Heart left ventricle (tissue), 16 donors: ENCODE results near the gene ZNF254. TPM values are rescaled to one million over a fixed set of nuclear protein-coding genes. Genes with fewer than 3 reads are reported as not detected.

Experiments used
- ATAC-seq, 4 donors: fragments of 200-7000 bp; cut with Tn5 transposase; one replicate each; pipeline ENCODE4 v1.9.1; 2020 to 2022; ENCODE audit warnings: moderate library complexity in 4 of 4, mild to moderate bottlenecking in 3 of 4, moderate number of reproducible peaks in 1 of 4
- DNase-seq, 5 donors: peaks; one replicate each; pipeline ENCODE4 v3.0.0-alpha.2; 2020
- H3K27ac ChIP-seq, 12 donors: fragments of 200-600 bp; sonication (generic) in 4 of 12; one replicate each; pipeline versions ENCODE4 v1.5.0 to v1.8.0; 2016 to 2022; ENCODE audit warnings: mild to moderate bottlenecking in 2 of 12
- H3K27me3 ChIP-seq, 9 donors: fragments of 200-600 bp; sonication (generic) in 2 of 9; one replicate each; pipeline versions ENCODE4 v1.5.1 to v1.8.0; 2016 to 2022; ENCODE audit warnings: mild to moderate bottlenecking in 3 of 9
- H3K36me3 ChIP-seq, 9 donors: fragments of 200-600 bp; sonication (generic) in 2 of 9; one replicate each; pipeline versions ENCODE4 v1.5.0 to v1.8.0; 2018 to 2022; ENCODE audit warnings: mild to moderate bottlenecking in 2 of 9
- H3K4me1 ChIP-seq, 12 donors: fragments of 200-600 bp; sonication (generic) in 4 of 12; one replicate each; pipeline versions ENCODE4 v1.5.0 to v1.8.0; 2016 to 2022; ENCODE audit warnings: mild to moderate bottlenecking in 3 of 12
- H3K4me3 ChIP-seq, 12 donors: fragments of 200-600 bp; sonication (generic) in 4 of 12; one replicate each; pipeline versions ENCODE4 v1.5.0 to v1.8.0; 2017 to 2022; ENCODE audit warnings: mild to moderate bottlenecking in 9 of 12, moderate library complexity in 4 of 12
- H3K9me3 ChIP-seq, 12 donors: fragments of 200-600 bp; sonication (generic) in 4 of 12; one replicate each; pipeline versions ENCODE4 v1.5.0 to v1.8.0; 2016 to 2022; ENCODE audit warnings: mild to moderate bottlenecking in 1 of 12
- POLR2A ChIP-seq, 2 donors: fragments of 450-650 bp; IDR thresholded peaks; one replicate each; pipeline ENCODE4 v1.6.1; 2017; ENCODE audit warnings: antibody characterized with exemption in 2 of 2, mild to moderate bottlenecking in 2 of 2, moderate library complexity in 2 of 2
- WGBS, 4 donors: extraction: QIAGEN DNeasy Blood & Tissue Kit in 2 of 4; methylation state at CpG; one replicate each; pipeline versions ENCODE4 v1.1.5 to v1.1.7; 2013 to 2018; 5-methylcytosine and 5-hydroxymethylcytosine counted together
- intact Hi-C, 10 donors: fragments of 100-400 bp; cut with DNase I; formaldehyde crosslinking; loops; one replicate each; pipeline versions ENCODE4 v1.11.1 to v1.14.2; 2022
- polyA plus RNA-seq, 2 donors: library from polyadenylated mRNA; stranded (reverse); fragments of 200-250 nt; gene quantifications; one replicate each; pipeline ENCODE4 v1.2.3, GENCODE V29; 2013
- total RNA-seq, 9 donors: library from RNA; depleted of rRNA in 2 of 9; stranded (reverse); fragments of >200 nt in 2 of 9; fragmentation: NEBNext Ultra II Directional in 3 of 9; extraction: Animal tissue kit (Norgen Biotek cat#: 25700) in 3 of 9; gene quantifications; one replicate each; pipeline versions ENCODE4 v1.1.0 to v1.2.4, GENCODE V29; 2016 to 2023
- TF ChIP-seq, protein P1 (sequence below), 12 donors: fragments of 200-600 bp; sonication (generic) in 4 of 12; IDR thresholded peaks; one replicate each; pipeline versions ENCODE4 v1.5.0 to v1.8.0; 2018 to 2022; ENCODE audit warnings: antibody characterized with exemption in 12 of 12, mild to moderate bottlenecking in 5 of 12
- donor health status: ischemic (EF 13 %, LVEDD 7.1; RV severe dilation, severe dysfunction).
- donor health status: healthy with polysubstance abuse.
- donor health status: DM: no; HTN: yes; CAD: no.
- donor health status: DM: no; HTN: no; CAD: no.
- donor health status: ischemic (EF 25% LVEDD 6.9; RV normal size, moderate dysfunction).
- donor health status: ischemic (EF 25% LVEDD 5.7; RV mildly dilated, moderate dysfunction).
- donor health status: healthy.
- donor health status: DM: yes; HTN: yes; CAD: no.
- donor health status: ischemic (EF 35%, LVEDD 5.7; RV mildly dilated, moderate dysfunction).
- donor health status: nonischemic (EF 11% LVEDD 7.7; RV severe dilation, severe dysfunction).
- donor health status: DM: yes; HTN: yes; CAD: no.
- donor health status: PGD.
- donor health status: ischemic (EF 29% LVEDD 5.4; RV normal size, mild dysfunction).
- donor health status: nonischemic (EF 23%, LVEDD 6.1; RV moderate dilation, normal function).

The ZNF254 gene
- total and polyA plus RNA-seq, 11 donors, result 4.1 to 15.8 (median 8.7) TPM

DNA sequence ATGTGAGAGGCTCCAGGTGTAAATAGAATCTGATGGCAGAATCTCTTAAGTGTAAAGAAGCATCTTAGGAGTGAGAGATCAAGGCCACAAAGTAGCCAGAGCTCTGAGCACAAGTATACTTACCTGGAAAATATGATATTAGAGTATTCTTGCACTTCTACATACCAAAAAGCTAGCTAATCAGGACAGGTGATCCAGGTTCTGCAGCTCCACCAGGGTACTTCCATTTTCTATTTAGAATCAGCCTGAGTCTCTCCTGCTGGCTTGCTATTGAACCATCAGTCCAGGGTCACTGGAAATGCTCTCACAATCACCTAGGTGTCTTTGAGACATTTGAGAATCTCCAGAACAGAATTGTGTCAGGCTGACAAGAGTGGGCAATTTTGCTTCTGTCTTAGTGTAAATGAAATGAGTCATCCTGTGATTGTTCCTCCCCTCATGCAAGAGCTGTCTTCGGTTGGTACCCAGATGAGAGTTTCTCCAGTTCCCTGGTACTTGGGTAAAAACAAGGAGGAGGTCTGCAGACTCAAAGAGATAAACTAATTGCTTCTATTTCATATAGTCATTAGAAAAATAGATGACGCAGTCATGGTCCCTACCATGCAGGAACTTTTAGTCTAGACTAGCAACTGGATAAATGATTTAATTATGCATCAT is 14.6 kb downstream of the ZNF254 start:
- Histone ChIP-seq H3K27me3 (no peaks in the 10 kb centered on the region), H3K4me1 (peaks cover 0 to 39% (median 11%) of the 10 kb centered on the region in 12 donors), H3K27ac (no peak overlapping the region), H3K9me3 (no peaks in the 10 kb centered on the region), H3K36me3 (peaks cover 0 to 32% (median 24%) of the 10 kb centered on the region in 9 donors), H3K4me3 (no peak overlapping the region)
- TF ChIP-seq, protein P1, sequence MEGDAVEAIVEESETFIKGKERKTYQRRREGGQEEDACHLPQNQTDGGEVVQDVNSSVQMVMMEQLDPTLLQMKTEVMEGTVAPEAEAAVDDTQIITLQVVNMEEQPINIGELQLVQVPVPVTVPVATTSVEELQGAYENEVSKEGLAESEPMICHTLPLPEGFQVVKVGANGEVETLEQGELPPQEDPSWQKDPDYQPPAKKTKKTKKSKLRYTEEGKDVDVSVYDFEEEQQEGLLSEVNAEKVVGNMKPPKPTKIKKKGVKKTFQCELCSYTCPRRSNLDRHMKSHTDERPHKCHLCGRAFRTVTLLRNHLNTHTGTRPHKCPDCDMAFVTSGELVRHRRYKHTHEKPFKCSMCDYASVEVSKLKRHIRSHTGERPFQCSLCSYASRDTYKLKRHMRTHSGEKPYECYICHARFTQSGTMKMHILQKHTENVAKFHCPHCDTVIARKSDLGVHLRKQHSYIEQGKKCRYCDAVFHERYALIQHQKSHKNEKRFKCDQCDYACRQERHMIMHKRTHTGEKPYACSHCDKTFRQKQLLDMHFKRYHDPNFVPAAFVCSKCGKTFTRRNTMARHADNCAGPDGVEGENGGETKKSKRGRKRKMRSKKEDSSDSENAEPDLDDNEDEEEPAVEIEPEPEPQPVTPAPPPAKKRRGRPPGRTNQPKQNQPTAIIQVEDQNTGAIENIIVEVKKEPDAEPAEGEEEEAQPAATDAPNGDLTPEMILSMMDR (IDR thresholded peaks at IDR 0.05), result no peak
- no peak for TF ChIP-seq POLR2A (IDR thresholded peaks at IDR 0.05)
- ATAC-seq (peak in 1 of 4 donors; percentile 13), DNase-seq (no peak)
- 75 to 80% (median 77%) methylated on average over 2 of the region's 2 CpGs for WGBS, 4 donors
- intact Hi-C loops, result no loop called here

DNA sequence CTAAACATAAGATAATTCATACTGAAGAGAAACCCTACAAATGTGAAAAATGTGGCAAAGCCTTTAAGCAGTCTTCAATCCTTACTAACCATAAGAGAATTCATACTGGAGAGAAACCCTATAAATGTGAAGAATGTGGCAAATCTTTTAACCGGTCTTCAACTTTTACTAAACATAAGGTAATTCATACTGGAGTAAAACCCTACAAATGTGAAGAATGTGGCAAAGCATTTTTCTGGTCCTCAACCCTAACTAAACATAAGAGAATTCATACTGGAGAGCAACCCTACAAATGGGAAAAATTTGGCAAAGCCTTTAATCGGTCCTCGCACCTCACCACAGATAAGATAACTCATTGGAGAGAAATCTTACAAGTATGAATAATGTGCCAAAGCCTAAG is 40.6 kb downstream of the ZNF254 start:
- Histone ChIP-seq H3K27me3 (no peaks in the 10 kb centered on the region), H3K36me3 (peaks cover 10 to 84% (median 22%) of the 10 kb centered on the region in 9 donors), H3K9me3 (peaks cover 0 to 100% (median 91%) of the 10 kb centered on the region in 12 donors), H3K4me3 (no peak overlapping the region), H3K4me1 (no peaks in the 10 kb centered on the region), H3K27ac (no peak overlapping the region)
- WGBS, 4 donors, result 96 to 98% (median 97%) methylated on average over 3 of the region's 3 CpGs
- intact Hi-C loops, result no loop called here
- ATAC-seq (no peak), DNase-seq (no peak)
- TF ChIP-seq, protein P1 (IDR thresholded peaks at IDR 0.05), result no peak
- no peak for TF ChIP-seq POLR2A (IDR thresholded peaks at IDR 0.05)

DNA sequence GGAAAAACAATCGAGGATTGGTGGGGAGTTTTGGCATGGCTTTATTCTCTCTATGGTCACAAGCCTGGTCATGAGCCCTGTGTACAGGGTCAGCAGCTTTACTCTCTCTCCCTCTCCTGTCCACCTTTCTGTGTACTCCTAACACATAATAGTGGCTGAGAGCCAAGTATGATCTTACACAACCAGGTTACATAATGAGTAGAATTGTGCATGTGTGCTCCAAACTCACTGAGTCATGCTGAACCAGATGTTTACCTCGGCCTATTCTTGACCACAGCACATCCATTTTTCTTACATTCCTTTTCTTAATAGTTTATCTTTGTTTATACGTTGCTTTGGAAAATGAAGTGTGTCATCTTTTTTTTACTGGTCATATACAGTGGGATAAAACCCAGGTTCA is 53.1 kb downstream of the ZNF254 start:
- Histone ChIP-seq H3K9me3 (peaks cover 0 to 99% (median 52%) of the 10 kb centered on the region in 12 donors), H3K27me3 (no peaks in the 10 kb centered on the region), H3K4me3 (no peak overlapping the region), H3K4me1 (peaks cover 0 to 4% (median 0%) of the 10 kb centered on the region in 12 donors), H3K27ac (no peak overlapping the region), H3K36me3 (peaks cover 0 to 26% (median under 1%) of the 10 kb centered on the region in 9 donors)
- DNase-seq (no peak), ATAC-seq (peak in 3 of 4 donors; percentile 63 to 64 (median 63))
- 62 to 72% (median 69%) methylated on average over 3 of the region's 3 CpGs for WGBS, 4 donors
- no peak for TF ChIP-seq POLR2A (IDR thresholded peaks at IDR 0.05)
- TF ChIP-seq, protein P1 (IDR thresholded peaks at IDR 0.05), result no peak
- intact Hi-C loops, result no loop called here

DNA sequence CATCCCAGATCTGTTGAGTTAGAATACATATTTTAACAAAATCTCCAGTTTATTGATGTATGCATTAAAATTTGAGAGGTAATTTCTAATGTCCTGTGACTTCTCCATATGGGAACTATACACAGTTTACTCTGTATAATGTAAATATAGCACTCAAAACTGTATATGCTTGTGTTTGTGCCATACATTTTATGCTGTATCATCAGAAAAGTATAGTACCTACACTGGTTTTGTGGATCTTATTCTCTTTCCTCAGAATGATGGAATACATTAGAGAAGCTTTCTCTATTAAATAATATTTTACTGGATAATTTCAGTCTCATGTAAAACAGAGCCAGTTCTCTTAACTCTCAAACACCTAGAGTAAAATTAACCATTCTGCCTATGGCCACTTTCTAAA is 53.6 kb downstream of the ZNF254 start:
- no peak for ATAC-seq
- no peak overlapping the region for H3K27ac ChIP-seq
- H3K27me3 ChIP-seq, result no peaks in the 10 kb centered on the region
- H3K4me1 ChIP-seq, result peaks cover 0 to 4% (median 0%) of the 10 kb centered on the region in 12 donors
- intact Hi-C loops, result no loop called here
- H3K9me3 ChIP-seq, result peaks cover 0 to 99% (median 52%) of the 10 kb centered on the region in 12 donors
- H3K36me3 ChIP-seq, result peaks cover 0 to 26% (median 5%) of the 10 kb centered on the region in 9 donors
- no peak overlapping the region for H3K4me3 ChIP-seq
- DNase-seq, result no peak
- no peak for TF ChIP-seq POLR2A (IDR thresholded peaks at IDR 0.05)
- TF ChIP-seq, protein P1 (IDR thresholded peaks at IDR 0.05), result no peak
